GM21515 (cell line): Measurements from ENCODE around the gene ADAM22.

Experiments used
- ATAC-seq: cut with Tn5 transposase; IDR thresholded peaks from one replicate; pipeline ENCODE4 v1.9.1; 2021; ENCODE audit not compliant: unreplicated experiment

The ADAM22 gene

GRCh38 chr7:88034083-88034695 is 100.1 kb downstream of the ADAM22 start:
- ATAC-seq, result no peak

- ATAC-seq, result no peak
Observed at GRCh38 chr7:88037050-88037449, 103.0 kb downstream of the ADAM22 start.

DNA sequence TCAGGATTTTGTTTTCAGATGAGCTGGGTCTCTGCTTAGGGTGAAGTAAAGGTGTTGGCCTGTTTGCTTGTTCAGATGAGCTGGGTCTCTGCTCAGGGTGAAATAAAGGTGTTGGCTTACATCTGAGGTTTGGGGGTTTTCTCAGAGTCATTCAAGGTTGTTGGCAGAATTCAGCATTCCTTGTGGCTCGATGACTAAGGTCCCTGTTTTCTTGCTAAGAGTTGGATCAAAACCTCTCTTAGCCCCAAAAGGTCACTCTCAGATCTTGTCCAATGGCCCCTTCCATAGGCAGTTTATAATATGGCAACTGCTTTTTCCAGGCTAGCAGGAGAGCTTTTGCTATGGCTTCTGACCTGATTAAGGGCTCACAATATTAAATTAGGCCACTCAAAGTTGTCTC is 106.6 kb downstream of the ADAM22 start:
- no peak for ATAC-seq

DNA sequence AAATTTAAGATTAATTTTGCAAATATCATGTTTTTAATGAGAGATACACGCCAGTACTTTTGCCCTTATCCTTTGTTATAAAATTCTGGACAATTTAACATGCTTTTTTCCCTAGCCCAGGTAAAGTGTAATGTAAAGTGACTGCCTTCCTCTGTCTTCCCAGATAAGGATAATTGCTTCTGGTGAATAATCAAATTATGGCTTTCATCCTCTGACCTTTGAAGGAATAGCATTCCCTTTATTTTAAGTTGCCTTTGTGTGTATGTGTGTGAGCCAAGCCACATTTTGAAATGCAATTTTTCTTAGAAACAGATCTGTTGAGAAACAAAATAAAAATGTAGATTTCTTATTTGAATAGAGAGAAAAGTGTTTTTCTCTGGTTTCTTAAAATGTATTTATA is 107.5 kb downstream of the ADAM22 start:
- ATAC-seq, result no peak

DNA sequence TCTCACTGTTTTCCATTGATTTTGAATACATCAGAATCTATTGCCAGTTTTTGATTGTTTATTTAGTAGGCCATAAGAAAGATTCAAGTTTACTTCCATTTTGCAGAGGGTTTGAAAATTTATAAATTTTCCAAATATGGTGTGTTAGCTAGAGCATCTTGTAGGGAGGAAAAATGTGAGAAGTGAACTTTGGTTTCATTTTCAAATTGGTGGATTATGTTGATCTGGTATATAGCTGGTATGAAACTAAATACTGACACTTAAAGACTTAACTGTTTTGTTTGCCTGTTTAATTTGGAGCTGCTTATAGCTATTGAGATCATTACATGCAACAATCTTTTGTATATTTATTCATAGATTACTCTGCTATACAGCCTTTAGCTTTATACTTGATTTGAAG is 108.1 kb downstream of the ADAM22 start:
- peak; percentile 53 for ATAC-seq

DNA sequence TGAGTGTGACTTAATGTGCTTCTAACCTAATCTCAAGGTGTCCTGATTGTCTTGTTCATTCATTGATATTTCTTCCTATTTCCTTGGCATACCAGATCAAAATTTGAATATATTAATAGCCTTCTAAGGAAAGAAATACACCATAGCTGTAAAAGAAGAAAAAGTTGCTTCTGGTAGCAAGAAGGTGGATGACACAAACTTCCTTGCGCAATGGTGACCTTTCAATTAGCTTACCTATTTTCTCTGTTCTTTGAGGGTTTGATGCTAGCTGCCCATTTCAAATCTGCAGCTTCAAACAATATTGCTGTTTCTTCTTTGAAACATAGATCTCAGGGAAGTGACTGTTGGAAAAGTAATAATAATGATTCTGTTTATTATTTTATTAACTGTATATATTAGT is 108.8 kb downstream of the ADAM22 start:
- ATAC-seq, result no peak

GRCh38 chr7:88044069-88044468 is 110.0 kb downstream of the ADAM22 start:
- ATAC-seq, result no peak

- ATAC-seq, result no peak
Observed at GRCh38 chr7:88046839-88047573, 113.0 kb downstream of the ADAM22 start.

DNA sequence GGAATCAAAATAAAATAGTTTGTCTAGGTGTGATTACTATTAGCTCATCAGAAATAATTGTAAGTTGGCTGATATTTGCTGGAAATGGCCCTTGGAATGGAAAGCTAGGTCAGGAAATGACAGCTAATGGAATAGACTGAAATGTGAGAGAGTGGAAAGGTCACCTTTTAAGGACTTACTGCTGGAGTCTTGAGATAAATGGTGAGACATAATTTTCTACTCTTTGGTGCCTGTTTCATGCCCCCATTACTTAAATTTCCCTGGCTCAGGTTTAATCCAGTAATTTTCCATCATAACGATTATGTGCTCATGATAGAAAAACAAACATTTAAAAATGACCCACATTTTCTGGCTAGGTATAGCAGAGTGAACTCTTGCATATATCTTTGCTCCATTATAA is 123.6 kb downstream of the ADAM22 start:
- no peak for ATAC-seq

- ATAC-seq, result no peak
Observed at GRCh38 chr7:88062238-88062637, 128.2 kb downstream of the ADAM22 start.

DNA sequence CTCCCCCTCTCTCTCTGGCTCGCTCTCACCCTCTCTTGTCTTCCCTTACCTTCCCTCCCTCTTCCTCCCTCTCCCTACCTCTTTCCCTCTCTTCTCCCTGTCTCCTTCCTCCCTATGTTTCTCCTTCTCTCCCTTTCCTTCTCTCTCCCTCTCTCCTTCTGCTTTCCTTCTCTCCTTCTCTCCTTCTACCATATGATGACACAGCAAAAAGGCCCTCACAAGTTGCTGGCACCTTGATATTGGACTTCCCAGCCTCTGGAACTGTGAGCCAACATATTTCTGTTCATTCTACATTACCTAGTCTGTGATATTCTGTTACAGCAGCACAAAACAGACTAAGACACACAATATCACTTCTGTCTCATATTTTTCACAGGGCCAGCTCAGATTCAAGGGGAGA is 135.0 kb downstream of the ADAM22 start:
- ATAC-seq, result no peak

GRCh38 chr7:88071994-88072714 is 138.1 kb downstream of the ADAM22 start:
- ATAC-seq, result peak; percentile 94

DNA sequence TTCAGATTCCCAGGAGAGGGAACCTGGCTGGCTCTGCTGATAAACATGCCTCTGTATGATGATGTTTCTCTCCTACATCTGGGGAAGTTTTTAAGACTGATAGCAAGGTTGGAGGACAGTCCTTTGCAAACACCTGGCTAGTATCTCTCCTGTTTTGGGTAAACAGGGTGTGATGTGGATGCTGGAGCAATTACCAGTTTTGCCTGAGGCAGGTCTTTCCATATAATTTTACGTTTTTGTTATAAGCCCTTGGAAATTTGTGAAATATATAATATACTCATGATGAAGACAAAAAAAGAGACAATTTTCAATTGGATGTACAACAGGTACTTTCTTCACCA is 138.6 kb downstream of the ADAM22 start:
- ATAC-seq, result no peak

- ATAC-seq, result no peak
Observed at GRCh38 chr7:88073626-88074025, 139.6 kb downstream of the ADAM22 start.

DNA sequence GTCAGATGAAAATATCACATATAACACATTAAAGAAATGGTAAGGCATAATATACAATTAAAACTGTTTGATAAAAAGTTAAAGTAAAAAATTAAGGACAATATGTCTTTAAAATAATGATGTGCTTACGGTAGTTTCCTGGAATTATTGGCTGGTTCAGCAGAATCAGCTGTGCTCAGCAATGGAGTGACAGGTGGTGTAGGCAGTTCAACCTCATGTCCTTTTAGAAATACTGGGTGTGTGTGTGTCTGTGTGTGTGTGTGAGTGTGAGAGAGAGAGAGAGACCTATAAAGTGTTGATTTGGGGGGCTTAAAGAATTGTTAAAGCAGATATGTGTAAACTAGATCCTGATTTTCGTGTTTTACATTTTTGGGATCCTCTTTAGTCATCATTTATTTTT is 141.2 kb downstream of the ADAM22 start:
- ATAC-seq, result no peak

GRCh38 chr7:88083883-88084282 is 149.8 kb downstream of the ADAM22 start:
- ATAC-seq, result no peak

- ATAC-seq, result no peak
Observed at GRCh38 chr7:88089561-88089960, 155.5 kb downstream of the ADAM22 start.

GRCh38 chr7:88090240-88090639 is 156.2 kb downstream of the ADAM22 start:
- no peak for ATAC-seq

DNA sequence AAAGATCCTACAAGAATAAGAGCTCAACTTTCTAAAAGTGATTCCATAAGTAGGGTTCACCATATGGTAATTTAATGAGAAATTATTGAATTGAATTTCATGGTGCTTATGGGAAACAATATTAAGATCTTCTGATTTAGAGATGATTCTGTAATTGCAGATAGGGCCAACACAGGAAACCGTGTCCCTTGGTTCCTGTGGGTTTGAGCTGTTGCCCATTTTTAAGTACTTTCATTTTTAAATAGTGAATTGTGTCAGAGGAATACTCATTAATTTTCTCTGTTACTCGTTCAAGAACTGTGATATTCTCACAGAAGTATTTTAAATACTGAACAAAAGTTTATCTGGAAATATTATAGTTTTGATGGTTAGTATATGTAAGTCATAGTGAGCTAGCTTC is 156.6 kb downstream of the ADAM22 start:
- ATAC-seq, result peak; percentile 51

DNA sequence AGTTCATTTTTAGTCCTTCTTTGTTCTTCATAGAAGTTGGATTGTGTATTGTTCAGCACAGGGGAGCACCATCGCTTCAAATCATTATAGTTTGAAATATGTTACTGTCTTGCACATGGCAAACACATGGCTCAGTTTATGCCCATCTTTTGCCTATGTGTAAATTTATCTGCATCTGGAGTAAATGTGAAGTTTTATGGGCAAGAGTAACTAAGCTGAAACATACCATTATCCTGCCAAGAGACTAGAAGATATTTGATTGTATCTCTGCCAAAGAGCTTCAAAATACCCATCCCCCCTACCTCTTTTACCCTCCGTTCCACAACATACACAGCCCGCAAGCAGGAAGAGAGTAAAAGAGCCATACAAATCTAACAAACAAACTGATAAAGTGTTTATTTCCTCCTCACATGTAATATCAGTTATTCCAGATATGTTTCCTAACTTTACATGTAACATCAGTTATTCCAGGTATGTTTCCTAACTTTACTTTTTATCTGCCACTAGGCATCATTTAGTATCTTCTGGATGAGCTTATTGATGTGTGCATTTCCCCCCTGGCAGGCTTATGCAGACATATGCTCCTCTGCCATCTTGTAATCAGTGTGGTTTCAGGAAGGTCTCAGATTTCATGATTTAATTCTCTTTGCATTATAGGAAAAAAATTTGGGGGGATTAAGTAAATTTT is 158.1 kb downstream of the ADAM22 start:
- ATAC-seq, result no peak

DNA sequence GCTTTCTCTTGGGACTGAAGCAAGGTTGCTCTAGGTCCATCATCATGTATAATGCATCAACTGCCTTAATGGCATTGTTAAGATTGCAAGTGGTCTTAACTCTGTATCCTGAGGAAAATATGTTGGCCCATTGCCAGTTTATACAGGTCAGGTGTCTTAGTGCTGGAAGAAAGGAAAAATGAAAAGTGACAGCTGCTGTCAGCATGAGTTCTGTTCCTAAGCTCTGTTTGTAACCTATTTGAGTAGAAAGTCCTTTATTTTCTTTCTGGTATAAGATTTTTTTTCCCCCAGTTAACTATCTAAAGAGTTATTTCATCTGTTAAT is 158.6 kb downstream of the ADAM22 start:
- ATAC-seq, result no peak

DNA sequence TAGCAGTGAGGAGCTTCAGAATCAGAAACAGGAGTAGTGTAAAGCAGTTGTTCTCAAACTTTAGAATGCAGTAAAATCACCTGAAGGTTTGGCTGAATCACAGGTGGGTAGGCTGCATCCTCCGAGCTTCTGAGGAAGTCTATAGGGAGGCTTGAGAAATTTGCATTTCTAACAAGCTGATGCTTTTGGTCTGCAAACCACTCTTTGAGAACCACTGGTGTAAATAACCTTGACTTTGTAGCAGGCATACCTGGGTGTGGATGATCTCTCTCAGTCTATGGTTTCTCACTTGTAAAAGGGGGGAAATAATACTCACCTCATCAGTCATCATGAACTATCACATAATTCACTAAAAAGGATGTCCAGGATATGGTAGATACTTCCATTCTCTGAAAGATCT is 167.7 kb downstream of the ADAM22 start:
- peak; percentile 53 for ATAC-seq
